ENCODE data around the gene BCAP31. TPM values are rescaled to one million over a fixed set of nuclear protein-coding genes. Genes with fewer than 3 reads are reported as not detected.
"Not testable (repeated sequence)": the region's sequence is repeated elsewhere in the genome, so short reads cannot be mapped to it uniquely, and the experiment has no call there.

BCAP31 gene
- total RNA-seq, 1 donor from 2014 or later, result 219 TPM

DNA sequence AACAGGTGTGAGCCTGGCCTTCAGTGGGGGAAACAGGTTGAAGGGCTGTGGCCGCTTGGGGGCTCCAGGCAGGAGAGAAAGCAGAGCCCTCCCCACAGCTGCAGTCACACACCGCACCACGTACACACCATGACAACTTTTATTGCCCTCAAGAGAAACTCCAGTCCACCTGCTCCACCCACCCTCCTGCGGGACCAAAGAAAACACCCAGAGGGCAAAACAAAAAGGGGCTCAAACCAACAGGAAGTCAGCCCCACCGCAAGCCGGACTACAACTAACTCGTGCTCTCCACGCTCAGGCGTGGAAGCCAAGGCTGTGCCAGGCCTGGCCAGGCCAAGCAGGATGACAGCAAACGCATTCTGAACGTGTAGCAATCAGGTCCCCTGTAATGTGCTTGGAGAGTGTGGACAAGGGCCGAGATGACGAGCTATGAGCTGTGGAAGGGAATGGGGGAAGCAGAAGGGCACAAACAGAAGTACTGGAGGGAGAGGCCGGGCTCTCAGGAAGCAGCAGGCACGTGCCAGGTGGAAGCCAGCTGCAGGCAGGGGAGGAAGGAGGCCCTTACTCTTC lies 23.7 kb downstream of the BCAP31 start:
- intact Hi-C loops (cut with DNase I), result no loop called here
- no peak for ATAC-seq
- Histone ChIP-seq H3K27ac (no peak overlapping the region), H3K36me3 (peaks cover 34% of the 10 kb centered on the region), H3K9me3 (no peaks in the 10 kb centered on the region), H3K4me3 (no peak overlapping the region), H3K27me3 (ENCODE audit: low read depth) (no peaks in the 10 kb centered on the region), H3K4me1 (no peaks in the 10 kb centered on the region)
- no peak for DNase-seq
- TF ChIP-seq, protein P1, sequence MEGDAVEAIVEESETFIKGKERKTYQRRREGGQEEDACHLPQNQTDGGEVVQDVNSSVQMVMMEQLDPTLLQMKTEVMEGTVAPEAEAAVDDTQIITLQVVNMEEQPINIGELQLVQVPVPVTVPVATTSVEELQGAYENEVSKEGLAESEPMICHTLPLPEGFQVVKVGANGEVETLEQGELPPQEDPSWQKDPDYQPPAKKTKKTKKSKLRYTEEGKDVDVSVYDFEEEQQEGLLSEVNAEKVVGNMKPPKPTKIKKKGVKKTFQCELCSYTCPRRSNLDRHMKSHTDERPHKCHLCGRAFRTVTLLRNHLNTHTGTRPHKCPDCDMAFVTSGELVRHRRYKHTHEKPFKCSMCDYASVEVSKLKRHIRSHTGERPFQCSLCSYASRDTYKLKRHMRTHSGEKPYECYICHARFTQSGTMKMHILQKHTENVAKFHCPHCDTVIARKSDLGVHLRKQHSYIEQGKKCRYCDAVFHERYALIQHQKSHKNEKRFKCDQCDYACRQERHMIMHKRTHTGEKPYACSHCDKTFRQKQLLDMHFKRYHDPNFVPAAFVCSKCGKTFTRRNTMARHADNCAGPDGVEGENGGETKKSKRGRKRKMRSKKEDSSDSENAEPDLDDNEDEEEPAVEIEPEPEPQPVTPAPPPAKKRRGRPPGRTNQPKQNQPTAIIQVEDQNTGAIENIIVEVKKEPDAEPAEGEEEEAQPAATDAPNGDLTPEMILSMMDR (IDR thresholded peaks at IDR 0.05), result no peak

- H3K4me3 ChIP-seq; H3K27ac ChIP-seq; DNase-seq; H3K4me1 ChIP-seq; H3K27me3 ChIP-seq (ENCODE audit: low read depth); H3K9me3 ChIP-seq; ATAC-seq; intact Hi-C loops (cut with DNase I): not testable (repeated sequence)
- peaks cover 34% of the 10 kb centered on the region for H3K36me3 ChIP-seq
Observed at GRCh38 chrX:153699784-153700371, 24.3 kb downstream of the BCAP31 start.

DNA sequence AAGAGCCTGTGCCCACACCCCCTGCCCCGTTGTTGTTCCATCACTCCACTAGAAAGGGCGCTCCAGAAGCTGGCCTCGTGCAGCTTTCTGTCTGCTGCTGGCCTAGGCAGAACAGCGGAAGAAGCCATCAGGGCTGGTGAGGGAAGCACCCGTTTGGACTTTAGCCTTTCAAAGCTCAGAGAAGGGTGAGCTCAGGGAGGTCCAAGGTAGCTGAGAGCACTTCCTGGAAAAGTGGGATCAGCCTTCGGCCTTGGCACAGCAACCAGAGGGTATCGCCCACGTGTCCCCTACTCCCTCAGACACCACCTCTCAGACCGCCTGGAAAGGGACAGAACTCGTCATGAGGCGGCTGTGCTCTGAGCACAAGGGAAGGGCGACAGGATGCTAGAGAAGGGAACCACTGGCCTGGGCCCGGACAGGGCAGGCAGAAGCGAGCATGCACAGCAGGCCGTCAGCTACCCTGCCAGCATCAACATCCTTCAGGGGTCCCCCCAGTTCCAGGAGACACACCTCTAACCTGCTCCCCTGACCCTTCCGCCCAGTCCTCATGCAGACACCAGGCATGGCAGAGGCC lies 24.9 kb downstream of the BCAP31 start:
- DNase-seq; H3K9me3 ChIP-seq; H3K4me3 ChIP-seq; intact Hi-C loops (cut with DNase I); H3K27me3 ChIP-seq (ENCODE audit: low read depth); H3K4me1 ChIP-seq; H3K27ac ChIP-seq: not testable (repeated sequence)
- H3K36me3 ChIP-seq, result peaks cover 29% of the 10 kb centered on the region
- peak in 1 of 2 donors; percentile 4 for ATAC-seq

- Histone ChIP-seq H3K9me3 (no peaks in the 10 kb centered on the region), H3K4me3 (no peak overlapping the region), H3K27ac (no peak overlapping the region), H3K36me3 (peaks cover 22% of the 10 kb centered on the region), H3K4me1 (no peaks in the 10 kb centered on the region), H3K27me3 (ENCODE audit: low read depth) (no peaks in the 10 kb centered on the region)
- intact Hi-C loops (cut with DNase I), result no loop called here
- no peak for ATAC-seq
- DNase-seq, result no peak
- TF ChIP-seq, protein P1 (IDR thresholded peaks at IDR 0.05), result no peak
Observed at GRCh38 chrX:153697924-153698865, 26.0 kb downstream of the BCAP31 start.

- DNase-seq; H3K4me1 ChIP-seq; H3K27me3 ChIP-seq (ENCODE audit: low read depth); H3K9me3 ChIP-seq; H3K4me3 ChIP-seq; H3K27ac ChIP-seq; intact Hi-C loops (cut with DNase I); ATAC-seq: not testable (repeated sequence)
- H3K36me3 ChIP-seq, result peaks cover 14% of the 10 kb centered on the region
Observed at GRCh38 chrX:153696986-153697722, 27.0 kb downstream of the BCAP31 start.

DNA sequence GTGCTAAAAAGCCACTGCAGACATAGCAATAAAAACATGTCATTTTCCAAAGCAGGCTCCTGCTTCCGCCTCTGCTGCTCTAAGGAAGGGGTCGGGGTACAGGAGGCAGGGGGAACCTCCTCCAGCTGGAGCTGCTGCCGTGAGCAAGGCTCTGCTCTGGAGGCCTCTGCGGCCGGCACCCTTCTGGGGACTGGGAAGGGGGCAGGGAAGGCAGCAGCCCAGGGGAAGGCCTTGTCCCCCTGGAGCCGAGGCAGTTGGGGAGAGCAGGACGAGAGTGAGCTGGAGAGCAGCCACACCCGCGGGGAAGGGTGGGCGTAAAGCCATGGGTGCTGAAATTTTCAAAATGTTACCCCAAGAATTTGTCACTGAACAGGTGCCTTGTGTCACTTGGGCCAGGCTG lies 27.6 kb downstream of the BCAP31 start:
- intact Hi-C loops (cut with DNase I); H3K36me3 ChIP-seq; H3K4me3 ChIP-seq; H3K27ac ChIP-seq; DNase-seq; H3K9me3 ChIP-seq; H3K4me1 ChIP-seq; H3K27me3 ChIP-seq (ENCODE audit: low read depth); ATAC-seq: not testable (repeated sequence)

GRCh38 chrX:153696100-153696499 lies 28.1 kb downstream of the BCAP31 start:
- no peak for DNase-seq
- H3K36me3 ChIP-seq, result peaks cover 3% of the 10 kb centered on the region
- intact Hi-C loops (cut with DNase I), result no loop called here

More at GRCh38 chrX:153696100-153696499, 28.1 kb downstream of the BCAP31 start:
- Histone ChIP-seq H3K27ac (no peak overlapping the region), H3K9me3 (no peaks in the 10 kb centered on the region), H3K27me3 (ENCODE audit: low read depth) (no peaks in the 10 kb centered on the region), H3K4me1 (no peaks in the 10 kb centered on the region), H3K4me3 (no peak overlapping the region)
- no peak for ATAC-seq
- TF ChIP-seq, protein P1 (IDR thresholded peaks at IDR 0.05), result no peak
